ENCODE data around the gene HSD17B4. TPM values are rescaled to one million over a fixed set of nuclear protein-coding genes. Genes with fewer than 3 reads are reported as not detected.
"Not testable (repeated sequence)": the region's sequence is repeated elsewhere in the genome, so short reads cannot be mapped to it uniquely, and the experiment has no call there.

Gene HSD17B4
- total RNA-seq, 1 experiment from 2014 or later = 246 TPM

DNA sequence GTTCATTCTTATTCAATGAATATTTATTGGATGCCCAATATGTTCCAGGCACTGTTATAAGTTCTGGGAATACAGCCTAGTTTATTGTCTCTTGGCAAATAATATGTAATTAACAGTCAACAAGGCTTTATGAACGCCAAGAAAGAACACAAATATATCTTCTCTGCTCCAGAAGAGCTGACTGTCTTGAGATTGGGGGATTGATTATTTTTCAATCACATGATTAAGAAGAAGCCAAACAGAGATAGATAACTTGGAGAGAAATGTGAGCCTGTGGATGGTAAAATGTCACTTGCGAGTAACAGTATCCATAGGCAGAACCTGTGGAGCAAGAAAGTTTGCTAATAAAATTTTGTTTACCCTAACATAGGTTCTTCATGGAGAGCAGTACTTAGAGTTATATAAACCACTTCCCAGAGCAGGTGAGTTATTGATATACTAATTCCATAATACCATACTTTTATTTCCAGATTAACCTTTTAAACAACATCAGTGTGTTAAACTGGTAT lies 49.4 kb downstream of the HSD17B4 start:
- Mint-ChIP-seq H3K4me3 (ENCODE audit: low read depth, unreplicated experiment) (no peak overlapping the region), H3K36me3 (ENCODE audit: insufficient read depth, unreplicated experiment) (no peaks in the 10 kb centered on the region), H3K27ac (ENCODE audit: unreplicated experiment) (no peak overlapping the region), H3K9me3 (ENCODE audit: low read depth, unreplicated experiment) (no peaks in the 10 kb centered on the region), H3K4me1 (ENCODE audit: low read depth, unreplicated experiment) (no peaks in the 10 kb centered on the region), H3K27me3 (ENCODE audit: unreplicated experiment) (no peaks in the 10 kb centered on the region)
- no peak for DNase-seq
- BruUV-seq (replicated peaks) = no TSS peak
- no peak for TF ChIP-seq CTCF (IDR thresholded peaks at IDR 0.05; ENCODE audit: unreplicated experiment)
- CTCF ChIA-PET = no interaction called here
- intact Hi-C loops (cut with micrococcal nuclease; ENCODE audit: unreplicated experiment) = no loop called here

GRCh38 chr5:119503939-119504338 lies 51.6 kb downstream of the HSD17B4 start:
- H3K4me3 Mint-ChIP-seq (ENCODE audit: low read depth, unreplicated experiment); DNase-seq; BruUV-seq (replicated peaks); H3K36me3 Mint-ChIP-seq (ENCODE audit: insufficient read depth, unreplicated experiment); H3K4me1 Mint-ChIP-seq (ENCODE audit: low read depth, unreplicated experiment); H3K9me3 Mint-ChIP-seq (ENCODE audit: low read depth, unreplicated experiment); intact Hi-C loops (cut with micrococcal nuclease; ENCODE audit: unreplicated experiment); H3K27ac Mint-ChIP-seq (ENCODE audit: unreplicated experiment); CTCF ChIA-PET; H3K27me3 Mint-ChIP-seq (ENCODE audit: unreplicated experiment): not testable (repeated sequence)

DNA sequence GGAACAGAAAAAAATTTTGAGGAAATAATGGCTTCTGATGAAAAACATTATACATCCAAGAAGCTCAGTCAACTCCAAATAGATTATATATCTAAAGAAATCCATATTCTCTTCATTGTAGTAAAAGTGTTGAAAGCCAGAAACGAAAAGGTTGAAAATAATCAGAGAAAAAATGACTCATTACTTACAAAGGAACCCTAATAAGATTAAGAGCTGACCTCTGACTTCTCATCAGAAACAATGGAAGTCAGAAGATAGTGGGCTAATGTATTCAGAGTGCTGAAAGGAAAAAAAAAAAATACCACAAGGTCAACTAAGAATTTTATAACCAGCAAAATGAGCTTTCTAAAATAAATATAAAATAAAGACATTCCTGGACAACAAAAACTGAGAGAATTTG lies 60.0 kb downstream of the HSD17B4 start:
- CTCF ChIA-PET = no interaction called here
- peaks cover 3% of the 10 kb centered on the region for H3K9me3 Mint-ChIP-seq (ENCODE audit: low read depth, unreplicated experiment)
- H3K4me1 Mint-ChIP-seq (ENCODE audit: low read depth, unreplicated experiment) = no peaks in the 10 kb centered on the region
- TF ChIP-seq CTCF (IDR thresholded peaks at IDR 0.05; ENCODE audit: unreplicated experiment) = no peak
- no peak overlapping the region for H3K27ac Mint-ChIP-seq (ENCODE audit: unreplicated experiment)
- no peak for DNase-seq
- peaks cover 5% of the 10 kb centered on the region for H3K36me3 Mint-ChIP-seq (ENCODE audit: insufficient read depth, unreplicated experiment)
- H3K4me3 Mint-ChIP-seq (ENCODE audit: low read depth, unreplicated experiment) = no peak overlapping the region
- BruUV-seq (replicated peaks) = no TSS peak
- intact Hi-C loops (cut with micrococcal nuclease; ENCODE audit: unreplicated experiment) = no loop called here
- H3K27me3 Mint-ChIP-seq (ENCODE audit: unreplicated experiment) = no peaks in the 10 kb centered on the region

DNA sequence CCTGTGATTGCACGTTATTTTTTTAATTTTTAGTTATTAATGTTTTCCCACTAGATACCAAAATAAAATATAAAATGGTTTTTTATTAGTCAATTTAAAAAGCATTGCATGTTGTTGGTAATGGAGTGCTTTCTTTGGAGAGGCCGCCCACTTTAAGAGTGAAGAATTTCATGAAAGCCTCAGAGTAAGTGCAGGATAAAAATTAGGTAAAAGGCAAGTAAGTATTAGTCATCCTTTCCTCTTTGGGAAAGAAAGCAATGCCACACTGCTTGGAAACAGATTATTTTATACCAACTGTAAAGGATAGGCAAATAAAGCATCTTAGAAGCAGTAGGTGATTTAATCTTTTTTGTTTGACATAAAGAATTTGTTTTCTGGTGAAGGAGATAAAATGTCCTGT lies 62.9 kb downstream of the HSD17B4 start:
- CTCF ChIA-PET = no interaction called here
- Mint-ChIP-seq H3K4me3 (ENCODE audit: low read depth, unreplicated experiment) (no peak overlapping the region), H3K36me3 (ENCODE audit: insufficient read depth, unreplicated experiment) (peaks cover 5% of the 10 kb centered on the region), H3K27me3 (ENCODE audit: unreplicated experiment) (no peaks in the 10 kb centered on the region), H3K9me3 (ENCODE audit: low read depth, unreplicated experiment) (peaks cover 3% of the 10 kb centered on the region), H3K27ac (ENCODE audit: unreplicated experiment) (no peak overlapping the region), H3K4me1 (ENCODE audit: low read depth, unreplicated experiment) (no peaks in the 10 kb centered on the region)
- no peak for DNase-seq
- no peak for TF ChIP-seq CTCF (IDR thresholded peaks at IDR 0.05; ENCODE audit: unreplicated experiment)
- BruUV-seq (replicated peaks) = no TSS peak
- intact Hi-C loops (cut with micrococcal nuclease; ENCODE audit: unreplicated experiment) = no loop called here

GRCh38 chr5:119517115-119517514 lies 64.8 kb downstream of the HSD17B4 start:
- H3K9me3 Mint-ChIP-seq (ENCODE audit: low read depth, unreplicated experiment); DNase-seq; CTCF ChIA-PET; H3K4me1 Mint-ChIP-seq (ENCODE audit: low read depth, unreplicated experiment); H3K27me3 Mint-ChIP-seq (ENCODE audit: unreplicated experiment); H3K4me3 Mint-ChIP-seq (ENCODE audit: low read depth, unreplicated experiment); H3K27ac Mint-ChIP-seq (ENCODE audit: unreplicated experiment); BruUV-seq (replicated peaks); intact Hi-C loops (cut with micrococcal nuclease; ENCODE audit: unreplicated experiment); H3K36me3 Mint-ChIP-seq (ENCODE audit: insufficient read depth, unreplicated experiment): not testable (repeated sequence)
